SK-N-SH treated with all-trans-retinoic acid at 6 μM for 48 hours (cell line): ENCODE results near the gene AHI1.

ENCODE experiments used
- ATAC-seq: fragments of 200-7000 bp; cut with Tn5 transposase; 3 replicates; pipeline ENCODE4 v1.9.1; 2020; ENCODE audit warnings: mild to moderate bottlenecking, moderate library complexity
- ARNTL ChIP-seq: fragments of 450-650 bp; formaldehyde crosslinking; IDR thresholded peaks from 2 replicates; pipeline ENCODE4 v1.5.0; 2020; ENCODE audit warnings: low read depth, mild to moderate bottlenecking, moderate library complexity, borderline replicate concordance
- BACH2 ChIP-seq: fragments of 250-450 bp; sonication (Bioruptor Pico); IDR thresholded peaks from 2 replicates; pipeline ENCODE4 v1.9.0; 2021; ENCODE audit warnings: mild to moderate bottlenecking, borderline replicate concordance
- CREB5 ChIP-seq: fragments of 250-450 bp; sonication (Bioruptor Pico); IDR thresholded peaks from 2 replicates; pipeline ENCODE4 v1.5.1; 2020; ENCODE audit warnings: low read depth, mild to moderate bottlenecking, moderate library complexity
- CSDC2 ChIP-seq: fragments of 250-450 bp; sonication (Bioruptor Pico); IDR thresholded peaks from 2 replicates; pipeline ENCODE4 v1.5.0; 2020; ENCODE audit warnings: mild to moderate bottlenecking, moderate library complexity
- CSRNP3 ChIP-seq: fragments of 250-450 bp; sonication (Bioruptor Pico); IDR thresholded peaks from 2 replicates; pipeline ENCODE4 v1.5.1; 2021; ENCODE audit warnings: mild to moderate bottlenecking, moderate library complexity
- ESRRG ChIP-seq: fragments of 250-450 bp; sonication (Bioruptor Pico); IDR thresholded peaks from 2 replicates; pipeline ENCODE4 v1.6.1; 2021; ENCODE audit warnings: mild to moderate bottlenecking
- GLIS3 ChIP-seq: fragments of 250-450 bp; sonication (Bioruptor Pico); IDR thresholded peaks from 2 replicates; pipeline ENCODE4 v1.5.0; 2020; ENCODE audit warnings: mild to moderate bottlenecking, moderate library complexity
- ISL1 ChIP-seq: fragments of 250-450 bp; sonication (Bioruptor Pico); IDR thresholded peaks from 2 replicates; pipeline ENCODE4 v2.1.2; 2022; ENCODE audit warnings: mild to moderate bottlenecking, moderate library complexity
- OSR1 ChIP-seq: fragments of 250-450 bp; sonication (Bioruptor Pico); IDR thresholded peaks from 2 replicates; pipeline ENCODE4 v1.8.0; 2022; ENCODE audit warnings: moderate library complexity, mild to moderate bottlenecking, inconsistent platforms
- POU6F1 ChIP-seq: fragments of 250-450 bp; sonication (Bioruptor Pico); IDR thresholded peaks from 2 replicates; pipeline ENCODE4 v1.8.0; 2021; ENCODE audit warnings: low read depth, mild to moderate bottlenecking, moderate library complexity, borderline replicate concordance
- PPARA ChIP-seq: fragments of 250-450 bp; sonication (Bioruptor Pico); IDR thresholded peaks from 2 replicates; pipeline ENCODE4 v1.5.0; 2020; ENCODE audit warnings: mild to moderate bottlenecking, borderline replicate concordance
- RARB ChIP-seq: fragments of 250-450 bp; sonication (Bioruptor Pico); IDR thresholded peaks from 2 replicates; pipeline ENCODE4 v1.8.0; 2021; ENCODE audit warnings: mild to moderate bottlenecking, moderate library complexity
- TCF4 ChIP-seq: fragments of 250-450 bp; sonication (Bioruptor Pico); IDR thresholded peaks from 2 replicates; pipeline ENCODE4 v1.8.0; 2021; ENCODE audit warnings: mild to moderate bottlenecking, moderate library complexity, borderline replicate concordance
- TOX ChIP-seq: fragments of 250-450 bp; sonication (Bioruptor Pico); IDR thresholded peaks from 2 replicates; pipeline ENCODE4 v1.8.0; 2021; ENCODE audit warnings: mild to moderate bottlenecking, moderate library complexity, borderline replicate concordance
- ZC3H10 ChIP-seq: fragments of 250-450 bp; sonication (Bioruptor Pico); IDR thresholded peaks from 2 replicates; pipeline ENCODE4 v1.5.1; 2021; ENCODE audit warnings: mild to moderate bottlenecking, moderate library complexity
- ZFP3 ChIP-seq: fragments of 250-450 bp; sonication (Bioruptor Pico); IDR thresholded peaks from 2 replicates; pipeline ENCODE4 v1.5.0; 2020; ENCODE audit warnings: mild to moderate bottlenecking, moderate library complexity
- ZFP30 ChIP-seq: fragments of 450-650 bp; formaldehyde crosslinking; IDR thresholded peaks from 2 replicates; pipeline ENCODE4 v1.5.0; 2022; ENCODE audit warnings: mild to moderate bottlenecking, moderate library complexity
- ZNF565 ChIP-seq: fragments of 450-650 bp; formaldehyde crosslinking; conservative IDR thresholded peaks from 2 replicates; pipeline ENCODE4 v1.5.0; 2020; ENCODE audit warnings: low read depth, mild to moderate bottlenecking, moderate library complexity
- ZNF70 ChIP-seq: fragments of 450-650 bp; formaldehyde crosslinking; IDR thresholded peaks from 2 replicates; pipeline ENCODE4 v1.5.0; 2020; ENCODE audit warnings: mild to moderate bottlenecking, moderate library complexity
- ZNF8 ChIP-seq: fragments of 450-650 bp; formaldehyde crosslinking; IDR thresholded peaks from 2 replicates; pipeline ENCODE4 v1.5.0; 2020; ENCODE audit warnings: mild to moderate bottlenecking, moderate library complexity
- TF ChIP-seq, protein P1 (sequence below): fragments of 250-450 bp; sonication (Bioruptor Pico); IDR thresholded peaks from 2 replicates; pipeline ENCODE4 v1.8.0; 2020; ENCODE audit warnings: mild to moderate bottlenecking, moderate library complexity, borderline replicate concordance

AHI1 gene

GRCh38 chr6:135410856-135411255 lies 86.7 kb downstream of the AHI1 start:
- ATAC-seq, result no peak
- TF ChIP-seq ESRRG (CRISPR knock-in tag) (no peak), ZNF565 (CRISPR knock-in tag) (no peak), TOX (no peak), TCF4 (no peak), ZNF8 (CRISPR knock-in tag) (no peak)
- TF ChIP-seq, protein P1, sequence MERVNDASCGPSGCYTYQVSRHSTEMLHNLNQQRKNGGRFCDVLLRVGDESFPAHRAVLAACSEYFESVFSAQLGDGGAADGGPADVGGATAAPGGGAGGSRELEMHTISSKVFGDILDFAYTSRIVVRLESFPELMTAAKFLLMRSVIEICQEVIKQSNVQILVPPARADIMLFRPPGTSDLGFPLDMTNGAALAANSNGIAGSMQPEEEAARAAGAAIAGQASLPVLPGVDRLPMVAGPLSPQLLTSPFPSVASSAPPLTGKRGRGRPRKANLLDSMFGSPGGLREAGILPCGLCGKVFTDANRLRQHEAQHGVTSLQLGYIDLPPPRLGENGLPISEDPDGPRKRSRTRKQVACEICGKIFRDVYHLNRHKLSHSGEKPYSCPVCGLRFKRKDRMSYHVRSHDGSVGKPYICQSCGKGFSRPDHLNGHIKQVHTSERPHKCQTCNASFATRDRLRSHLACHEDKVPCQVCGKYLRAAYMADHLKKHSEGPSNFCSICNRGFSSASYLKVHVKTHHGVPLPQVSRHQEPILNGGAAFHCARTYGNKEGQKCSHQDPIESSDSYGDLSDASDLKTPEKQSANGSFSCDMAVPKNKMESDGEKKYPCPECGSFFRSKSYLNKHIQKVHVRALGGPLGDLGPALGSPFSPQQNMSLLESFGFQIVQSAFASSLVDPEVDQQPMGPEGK, result no peak

GRCh38 chr6:135403584-135403983 lies 94.0 kb downstream of the AHI1 start:
- no peak for ATAC-seq
- TF ChIP-seq ZNF565 (CRISPR knock-in tag) (no peak), CSDC2 (CRISPR knock-in tag) (no peak), PPARA (no peak), OSR1 (CRISPR knock-in tag) (no peak), GLIS3 (CRISPR knock-in tag) (no peak), ISL1 (CRISPR knock-in tag) (no peak), BACH2 (CRISPR knock-in tag) (no peak), TCF4 (no peak), ARNTL (CRISPR knock-in tag) (no peak)

DNA sequence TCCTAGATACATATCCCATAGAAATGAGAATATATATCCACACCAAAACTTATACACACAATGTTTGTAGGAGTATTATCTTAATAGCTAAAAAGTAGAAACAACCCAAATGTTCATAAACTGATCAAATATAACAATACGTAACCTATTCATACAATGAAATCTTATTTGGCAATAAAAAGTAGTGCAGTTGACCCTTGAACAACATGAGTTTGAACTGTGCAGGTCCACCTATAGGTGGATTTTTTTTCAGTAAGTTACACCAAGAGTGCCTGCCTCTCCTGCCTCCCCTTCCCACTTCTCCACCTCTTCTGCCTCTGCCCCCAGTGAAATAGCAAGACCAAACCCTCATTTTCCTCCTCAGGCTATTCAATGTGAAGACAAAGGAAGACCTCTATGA lies 95.2 kb downstream of the AHI1 start:
- TF ChIP-seq BACH2 (CRISPR knock-in tag), result no peak
- TF ChIP-seq, all 23 proteins: peak for 0

GRCh38 chr6:135397172-135397952 lies 100.2 kb downstream of the AHI1 start:
- no peak for TF ChIP-seq ZC3H10 (CRISPR knock-in tag)
- 0 out of 2 replicates have a peak, but pooled peaks have one; percentile 21 for TF ChIP-seq ISL1 (CRISPR knock-in tag)
- no peak for ATAC-seq

More for the DNA sequence above, 95.2 kb downstream of the AHI1 start:
- ATAC-seq, result no peak

- TF ChIP-seq TCF4, result no peak
- no peak for TF ChIP-seq RARB (CRISPR knock-in tag)
- no peak for TF ChIP-seq ARNTL (CRISPR knock-in tag)
- no peak for TF ChIP-seq CSDC2 (CRISPR knock-in tag)
- no peak for TF ChIP-seq CREB5 (CRISPR knock-in tag)
- TF ChIP-seq ZNF8 (CRISPR knock-in tag), result no peak
- no peak for TF ChIP-seq BACH2 (CRISPR knock-in tag)
- TF ChIP-seq ZFP30 (CRISPR knock-in tag), result no peak
- no peak for TF ChIP-seq ZNF70 (CRISPR knock-in tag)
- TF ChIP-seq PPARA, result no peak
- TF ChIP-seq ISL1 (CRISPR knock-in tag), result no peak
- no peak for TF ChIP-seq ZC3H10 (CRISPR knock-in tag)
- TF ChIP-seq POU6F1 (CRISPR knock-in tag), result no peak
- no peak for TF ChIP-seq CSRNP3 (CRISPR knock-in tag)
- TF ChIP-seq ZFP3, result no peak
- no peak for ATAC-seq
These were observed 102.4 kb downstream of the AHI1 start for GRCh38 chr6:135395136-135395535.
